ENCODE results near the gene HSD17B12. TPM values are rescaled to one million over a fixed set of nuclear protein-coding genes. Genes with fewer than 3 reads are reported as not detected.
"Not testable (repeated sequence)": the region's sequence is repeated elsewhere in the genome, so short reads cannot be mapped to it uniquely, and the experiment has no call there.

Gene HSD17B12
- polyA plus RNA-seq (ENCODE audit: insufficient read length in 3 of 3), result 10 to 100 TPM; 64.3 to 94.8 (median 81.0) TPM
- long read RNA-seq, donor 1, transcript HSD17B12-201 (11 exons, 2,571 nt), result major isoform, 20 of 48 reads
- long read RNA-seq, donor 1, partial matches to known transcripts, result 28 of 48 reads
- long read RNA-seq, donor 1, other reads (novel, unspliced or antisense), result 0 of 48 reads
- long read RNA-seq, donor 2, full-length matches to known transcripts, result 24 of 47 reads
- long read RNA-seq, donor 2, partial matches to known transcripts, result 23 of 47 reads
- long read RNA-seq, donor 2, other reads (novel, unspliced or antisense), result 0 of 47 reads
- long read RNA-seq, donor 3, full-length matches to known transcripts, result 33 of 33 reads
- long read RNA-seq, donor 3, partial matches to known transcripts, result 0 of 33 reads
- long read RNA-seq, donor 3, other reads (novel, unspliced or antisense), result 0 of 33 reads
- long read RNA-seq, donor 4, full-length matches to known transcripts, result 21 of 21 reads
- long read RNA-seq, donor 4, partial matches to known transcripts, result 0 of 21 reads
- long read RNA-seq, donor 4, other reads (novel, unspliced or antisense), result 0 of 21 reads
- long read RNA-seq, donor 5, result 0 reads
- long read RNA-seq, donor 6, full-length matches to known transcripts, result 30 of 30 reads
- long read RNA-seq, donor 6, partial matches to known transcripts, result 0 of 30 reads
- long read RNA-seq, donor 6, other reads (novel, unspliced or antisense), result 0 of 30 reads
- long read RNA-seq, donor 7, full-length matches to known transcripts, result 8 of 13 reads
- long read RNA-seq, donor 7, partial matches to known transcripts, result 0 of 13 reads
- long read RNA-seq, donor 7, other reads (novel, unspliced or antisense), result 5 of 13 reads
- long read RNA-seq, donor 8, transcript HSD17B12-201 (11 exons, 2,571 nt), result major isoform, 28 of 37 reads
- long read RNA-seq, donor 8, partial matches to known transcripts, result 0 of 37 reads
- long read RNA-seq, donor 8, other reads (novel, unspliced or antisense), result 9 of 37 reads
- long read RNA-seq, donor 9, transcript HSD17B12-201 (11 exons, 2,571 nt), result major isoform, 22 of 22 reads
- long read RNA-seq, donor 9, partial matches to known transcripts, result 0 of 22 reads
- long read RNA-seq, donor 9, other reads (novel, unspliced or antisense), result 0 of 22 reads
- long read RNA-seq, donor 10, full-length matches to known transcripts, result 24 of 24 reads
- long read RNA-seq, donor 10, partial matches to known transcripts, result 0 of 24 reads
- long read RNA-seq, donor 10, other reads (novel, unspliced or antisense), result 0 of 24 reads
- long read RNA-seq, donor 11, transcript HSD17B12-201 (11 exons, 2,571 nt), result major isoform, 16 of 16 reads
- long read RNA-seq, donor 11, partial matches to known transcripts, result 0 of 16 reads
- long read RNA-seq, donor 11, other reads (novel, unspliced or antisense), result 0 of 16 reads
- long read RNA-seq, donor 12, transcript HSD17B12-201 (11 exons, 2,571 nt), result major isoform, 9 of 9 reads
- long read RNA-seq, donor 12, partial matches to known transcripts, result 0 of 9 reads
- long read RNA-seq, donor 12, other reads (novel, unspliced or antisense), result 0 of 9 reads
- long read RNA-seq, donor 13, result 0 reads
- long read RNA-seq, donor 14, full-length matches to known transcripts, result 28 of 28 reads
- long read RNA-seq, donor 14, partial matches to known transcripts, result 0 of 28 reads
- long read RNA-seq, donor 14, other reads (novel, unspliced or antisense), result 0 of 28 reads
- long read RNA-seq, donor 15, transcript HSD17B12-201 (11 exons, 2,571 nt), result major isoform, 13 of 13 reads
- long read RNA-seq, donor 15, partial matches to known transcripts, result 0 of 13 reads
- long read RNA-seq, donor 15, other reads (novel, unspliced or antisense), result 0 of 13 reads
- long read RNA-seq, donor 16, full-length matches to known transcripts, result 93 of 132 reads
- long read RNA-seq, donor 16, partial matches to known transcripts, result 39 of 132 reads
- long read RNA-seq, donor 16, other reads (novel, unspliced or antisense), result 0 of 132 reads

DNA sequence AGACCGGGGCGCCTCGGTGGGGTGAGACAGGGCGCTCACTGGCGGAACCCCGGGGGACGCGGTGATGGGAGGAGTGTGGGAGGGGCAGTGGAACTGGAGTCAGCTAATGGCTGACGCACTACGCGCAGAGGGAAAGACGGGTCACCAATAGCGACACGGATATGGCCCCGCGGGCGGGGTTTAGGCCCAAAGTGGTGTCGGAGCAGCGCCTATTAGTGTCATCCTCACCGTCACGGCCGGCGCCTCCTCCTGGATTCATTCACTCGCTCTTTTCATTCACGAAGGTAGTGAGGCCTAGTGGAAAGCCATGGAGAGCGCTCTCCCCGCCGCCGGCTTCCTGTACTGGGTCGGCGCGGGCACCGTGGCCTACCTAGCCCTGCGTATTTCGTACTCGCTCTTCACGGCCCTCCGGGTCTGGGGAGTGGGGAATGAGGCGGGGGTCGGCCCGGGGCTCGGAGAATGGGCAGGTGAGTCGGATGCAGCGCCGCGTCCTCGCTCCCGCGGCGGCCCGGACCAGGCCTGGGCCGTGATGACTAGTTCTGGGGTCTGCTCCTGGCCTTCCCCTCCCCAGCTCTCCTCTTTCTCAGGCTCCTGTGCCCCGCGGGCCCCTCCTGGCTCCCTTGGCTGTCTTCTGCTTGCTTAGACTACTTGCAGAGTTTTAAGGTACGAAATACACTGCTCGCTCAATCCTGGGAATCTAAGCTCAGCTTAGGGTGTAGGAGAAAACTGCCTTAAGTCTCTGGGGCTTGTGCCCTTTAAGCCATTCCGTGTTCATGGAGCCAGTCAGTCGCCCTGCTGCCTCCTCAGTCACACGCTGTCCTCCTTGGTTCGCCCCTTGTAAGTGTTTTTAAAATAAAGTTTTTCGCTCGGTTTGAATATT is at the start of gene HSD17B12:
HSD17B12 (plus strand) TSS at position 218 of the 880 bp plus-strand sequence; CDS start at position 308, 90 bp downstream.
- peak; percentile 91 to 98 (median 95) for DNase-seq (ENCODE audit: extremely low read depth in 1 of 11, low read depth in 9 of 11, low spot score in 4 of 11)

DNA sequence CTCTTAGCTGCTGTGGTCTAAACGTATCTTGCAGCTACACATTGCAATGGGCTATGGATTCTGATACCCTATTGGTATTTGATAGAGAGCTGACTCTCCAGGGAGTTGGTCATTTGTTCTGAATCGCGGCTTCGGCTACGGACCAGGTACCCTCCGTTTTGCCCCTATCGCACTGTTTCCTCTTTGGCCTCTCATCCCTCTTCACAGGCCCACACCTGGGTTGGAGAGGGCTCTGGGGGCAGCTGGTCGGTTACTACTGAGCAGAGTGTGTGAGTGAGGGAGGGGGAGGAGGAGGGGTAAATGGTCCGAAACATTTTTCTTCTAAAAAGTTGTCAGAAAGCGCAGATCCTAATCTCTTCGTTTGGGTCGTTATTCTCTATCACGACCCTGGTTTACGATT is 48.8 kb upstream of the HSD17B12 start:
- no peak for DNase-seq (ENCODE audit: extremely low read depth in 1 of 11, low read depth in 9 of 11, low spot score in 4 of 11)

DNA sequence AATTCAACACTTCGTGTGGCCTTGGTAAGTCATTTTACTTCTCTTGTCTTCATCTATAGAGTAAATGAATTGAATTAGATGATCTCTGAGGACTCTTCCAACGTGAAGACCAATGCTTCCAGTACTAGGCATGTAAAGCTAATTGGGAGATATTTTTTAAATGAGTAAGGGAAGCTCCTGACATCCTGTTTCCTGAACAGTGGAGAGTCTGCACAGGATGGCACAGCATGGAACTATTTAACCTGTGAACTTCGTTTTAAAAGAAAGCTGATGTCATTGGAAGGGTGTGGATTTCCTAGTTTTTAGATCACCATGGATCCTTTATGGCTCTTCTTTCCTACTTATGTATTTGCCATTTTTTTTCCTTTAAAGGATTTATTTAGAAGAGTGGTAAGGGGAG is 48.4 kb upstream of the HSD17B12 start:
- no peak for DNase-seq (ENCODE audit: extremely low read depth in 1 of 11, low read depth in 9 of 11, low spot score in 4 of 11)

DNA sequence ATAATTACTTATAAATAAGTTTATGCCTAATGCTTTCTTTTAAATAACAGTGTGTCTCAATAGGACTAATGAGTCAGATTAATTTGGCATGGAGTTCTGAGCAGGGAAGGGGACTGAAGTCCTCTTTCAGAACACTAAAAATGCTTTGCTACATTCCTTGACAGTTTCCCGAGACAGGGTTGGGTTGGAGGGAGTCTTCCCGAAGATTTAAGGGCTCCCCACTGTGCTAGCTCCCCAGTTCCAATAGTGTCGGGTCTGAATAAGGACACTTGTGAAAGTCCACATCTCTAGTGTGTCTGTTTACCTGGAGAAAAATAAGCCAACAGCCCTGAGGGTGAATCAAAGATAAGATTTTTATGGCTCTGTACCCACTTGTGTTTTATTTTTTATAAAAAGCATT is 41.8 kb upstream of the HSD17B12 start:
- no peak for DNase-seq (ENCODE audit: extremely low read depth in 1 of 11, low read depth in 9 of 11, low spot score in 4 of 11)

- DNase-seq (ENCODE audit: extremely low read depth in 1 of 11, low read depth in 9 of 11, low spot score in 4 of 11), result no peak
Observed at GRCh38 chr11:43639224-43639623, 41.3 kb upstream of the HSD17B12 start.

DNA sequence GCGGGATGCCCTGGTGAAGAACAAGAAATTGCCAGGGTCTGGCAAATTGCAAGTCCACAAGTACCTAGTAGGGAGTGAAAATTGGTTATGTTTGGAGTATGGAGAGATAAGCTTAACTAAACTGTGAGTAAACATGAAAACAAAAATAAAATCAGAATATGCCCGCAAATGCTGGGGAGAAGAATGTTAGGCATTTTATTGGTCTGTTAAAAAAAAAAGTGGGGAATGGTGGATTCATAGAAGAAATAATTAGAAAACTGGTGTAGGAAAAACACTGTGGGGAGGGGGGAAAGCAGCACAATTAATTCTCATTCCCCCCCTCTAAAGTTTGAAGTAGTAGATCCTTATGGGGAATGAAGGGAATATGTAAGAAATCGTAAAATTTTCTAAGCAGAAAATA is 40.6 kb upstream of the HSD17B12 start:
- no peak for DNase-seq (ENCODE audit: extremely low read depth in 1 of 11, low read depth in 9 of 11, low spot score in 4 of 11)

GRCh38 chr11:43643898-43644620 is 36.5 kb upstream of the HSD17B12 start:
- DNase-seq (ENCODE audit: extremely low read depth in 1 of 11, low read depth in 9 of 11, low spot score in 4 of 11), result peak; percentile 58 to 88 (median 75)

- DNase-seq (ENCODE audit: extremely low read depth in 1 of 11, low read depth in 9 of 11, low spot score in 4 of 11), result no peak
Observed at GRCh38 chr11:43644621-43645299, 35.8 kb upstream of the HSD17B12 start.

GRCh38 chr11:43646767-43647166 is 33.8 kb upstream of the HSD17B12 start:
- no peak for DNase-seq (ENCODE audit: extremely low read depth in 1 of 11, low read depth in 9 of 11, low spot score in 4 of 11)

DNA sequence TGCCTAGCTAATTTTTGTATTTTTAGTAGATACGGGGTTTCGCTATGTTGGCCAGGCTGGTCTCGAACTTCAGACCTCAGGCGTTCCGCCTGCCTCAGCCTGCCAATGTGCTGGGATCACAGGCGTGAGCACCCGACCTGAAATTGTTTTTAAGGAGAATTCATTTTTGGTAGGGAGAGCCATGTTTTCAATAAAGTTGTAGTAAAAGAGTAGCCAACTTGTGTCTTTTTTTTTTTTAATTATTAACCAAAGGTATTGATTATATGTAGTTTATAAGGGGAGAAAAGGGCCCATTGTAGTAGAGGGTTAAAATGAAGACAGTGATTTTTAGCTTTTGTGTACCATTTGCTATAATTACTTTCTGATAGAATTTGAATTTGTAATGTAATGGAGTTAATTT is 31.6 kb upstream of the HSD17B12 start:
- DNase-seq (ENCODE audit: extremely low read depth in 1 of 11, low read depth in 9 of 11, low spot score in 4 of 11), result no peak

GRCh38 chr11:43649501-43649900 is 31.0 kb upstream of the HSD17B12 start:
- DNase-seq (ENCODE audit: extremely low read depth in 1 of 11, low read depth in 9 of 11, low spot score in 4 of 11), result no peak

- no peak for DNase-seq (ENCODE audit: extremely low read depth in 1 of 11, low read depth in 9 of 11, low spot score in 4 of 11)
Observed at GRCh38 chr11:43649921-43650320, 30.6 kb upstream of the HSD17B12 start.

GRCh38 chr11:43663018-43663417 is 17.5 kb upstream of the HSD17B12 start:
- DNase-seq (ENCODE audit: extremely low read depth in 1 of 11, low read depth in 9 of 11, low spot score in 4 of 11), result not testable (repeated sequence)

GRCh38 chr11:43664295-43664694 is 16.2 kb upstream of the HSD17B12 start:
- DNase-seq (ENCODE audit: extremely low read depth in 1 of 11, low read depth in 9 of 11, low spot score in 4 of 11), result no peak

DNA sequence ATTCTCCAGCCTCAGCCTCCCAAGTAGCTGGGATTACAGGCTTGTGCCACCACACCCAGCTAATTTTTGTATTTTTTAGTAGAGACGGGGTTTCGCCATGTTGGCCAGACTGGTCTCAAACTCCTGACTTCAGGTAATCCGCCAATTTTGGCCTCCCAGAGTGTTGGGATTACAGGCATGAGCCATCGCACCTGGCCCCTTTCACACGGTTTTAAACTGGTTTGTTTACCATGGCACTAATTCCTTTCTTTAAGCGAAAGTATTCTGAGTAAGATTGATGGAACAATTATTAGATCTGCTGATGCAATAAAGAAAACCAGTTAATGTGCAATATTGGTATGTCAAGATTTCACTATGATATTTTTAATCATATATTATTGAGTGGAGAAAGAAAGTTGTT is 9.3 kb upstream of the HSD17B12 start:
- DNase-seq (ENCODE audit: extremely low read depth in 1 of 11, low read depth in 9 of 11, low spot score in 4 of 11), result not testable (repeated sequence)

GRCh38 chr11:43674560-43674959 is 6.0 kb upstream of the HSD17B12 start:
- no peak for DNase-seq (ENCODE audit: extremely low read depth in 1 of 11, low read depth in 9 of 11, low spot score in 4 of 11)
